ENCODE results near the gene SLX9. TPM values are rescaled to one million over a fixed set of nuclear protein-coding genes. Genes with fewer than 3 reads are reported as not detected.

The SLX9 gene
- polyA plus RNA-seq, 1 donor (not counting 4 experiments of a cell fraction or from before 2014, with no cell fraction given), result 21.8 TPM

DNA sequence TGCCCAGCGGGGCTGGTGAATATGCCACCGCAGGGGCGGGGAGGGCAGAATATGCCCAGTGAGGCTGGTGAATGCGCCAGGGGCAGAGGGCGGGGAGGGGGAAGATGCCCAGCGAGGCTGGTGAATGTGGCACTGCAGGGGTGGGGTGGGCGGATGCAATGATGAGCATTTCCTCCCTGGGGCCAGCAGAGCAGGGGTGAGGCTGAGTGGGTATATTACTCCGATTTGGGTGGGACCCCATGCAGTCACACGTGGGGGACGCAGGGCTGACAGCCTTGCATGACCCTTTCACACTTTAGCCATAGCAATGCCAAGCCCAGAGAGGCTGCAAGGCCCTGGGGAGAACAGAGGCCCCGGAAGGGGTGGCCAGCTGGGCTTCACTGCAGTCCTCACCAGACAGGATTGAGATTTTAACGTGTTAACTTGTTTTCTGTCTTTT, 9.3 kb upstream of the SLX9 start:
- H3K27ac ChIP-seq (ENCODE audit: control insufficient read depth, insufficient read depth, low read length), result no peak overlapping the region
- H3K36me3 ChIP-seq (ENCODE audit: control insufficient read depth in 2 of 2, extremely low read depth in 1 of 2, insufficient read depth in 2 of 2, low read length in 2 of 2), result no peaks in the 10 kb centered on the region
- H3K9me1 ChIP-seq (ENCODE audit: control insufficient read depth, extremely low read depth, insufficient read depth, low read length), result no peaks in the 10 kb centered on the region
- dilution Hi-C loops (cut with MboI; ENCODE audit: extremely low pct_ligation_motif_present, low sequenced_read_pairs), result no loop called here
- H2AFZ ChIP-seq (ENCODE audit: control insufficient read depth, low read length), result no peak overlapping the region
- no peaks in the 10 kb centered on the region for H3K9me3 ChIP-seq (ENCODE audit: control insufficient read depth, low read depth, low read length)
- H3K27me3 ChIP-seq (ENCODE audit: control insufficient read depth, extremely low read depth, insufficient read depth, low read length), result peaks cover 24% of the 10 kb centered on the region
- TF ChIP-seq, protein P1, sequence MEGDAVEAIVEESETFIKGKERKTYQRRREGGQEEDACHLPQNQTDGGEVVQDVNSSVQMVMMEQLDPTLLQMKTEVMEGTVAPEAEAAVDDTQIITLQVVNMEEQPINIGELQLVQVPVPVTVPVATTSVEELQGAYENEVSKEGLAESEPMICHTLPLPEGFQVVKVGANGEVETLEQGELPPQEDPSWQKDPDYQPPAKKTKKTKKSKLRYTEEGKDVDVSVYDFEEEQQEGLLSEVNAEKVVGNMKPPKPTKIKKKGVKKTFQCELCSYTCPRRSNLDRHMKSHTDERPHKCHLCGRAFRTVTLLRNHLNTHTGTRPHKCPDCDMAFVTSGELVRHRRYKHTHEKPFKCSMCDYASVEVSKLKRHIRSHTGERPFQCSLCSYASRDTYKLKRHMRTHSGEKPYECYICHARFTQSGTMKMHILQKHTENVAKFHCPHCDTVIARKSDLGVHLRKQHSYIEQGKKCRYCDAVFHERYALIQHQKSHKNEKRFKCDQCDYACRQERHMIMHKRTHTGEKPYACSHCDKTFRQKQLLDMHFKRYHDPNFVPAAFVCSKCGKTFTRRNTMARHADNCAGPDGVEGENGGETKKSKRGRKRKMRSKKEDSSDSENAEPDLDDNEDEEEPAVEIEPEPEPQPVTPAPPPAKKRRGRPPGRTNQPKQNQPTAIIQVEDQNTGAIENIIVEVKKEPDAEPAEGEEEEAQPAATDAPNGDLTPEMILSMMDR (optimal IDR thresholded peaks at IDR 0.05 in 1 of 3, IDR thresholded peaks at IDR 0.05 in 1 of 3, conservative IDR thresholded peaks at IDR 0.05 in 1 of 3; ENCODE audit: extremely low read depth in 1 of 3, insufficient read depth in 2 of 3, low read length in 3 of 3), result no peak
- no peak for TF ChIP-seq EZH2 (IDR thresholded peaks at IDR 0.05; ENCODE audit: low read length)
- H3K4me2 ChIP-seq (ENCODE audit: control insufficient read depth, extremely low read depth, insufficient read depth, low read depth, low read length), result no peak overlapping the region
- no peak overlapping the region for H3K4me3 ChIP-seq (ENCODE audit: control insufficient read depth in 2 of 3, extremely low read depth in 1 of 3, insufficient read depth in 2 of 3, low read depth in 1 of 3, low read length in 3 of 3)
- no peak overlapping the region for H3K9ac ChIP-seq (ENCODE audit: control insufficient read depth, extremely low read depth, insufficient read depth, low read length)
- no peaks in the 10 kb centered on the region for H4K20me1 ChIP-seq (ENCODE audit: control insufficient read depth, extremely low read depth, insufficient read depth, low read length)
- H3K4me1 ChIP-seq (ENCODE audit: control insufficient read depth, extremely low read depth, insufficient read depth, low read length), result peaks cover 48% of the 10 kb centered on the region
- no peaks in the 10 kb centered on the region for H3K79me2 ChIP-seq (ENCODE audit: control insufficient read depth, insufficient read depth, low read length)
- DNase-seq (ENCODE audit: low read depth, low spot score) (no peak), FAIRE-seq (no peak)

DNA sequence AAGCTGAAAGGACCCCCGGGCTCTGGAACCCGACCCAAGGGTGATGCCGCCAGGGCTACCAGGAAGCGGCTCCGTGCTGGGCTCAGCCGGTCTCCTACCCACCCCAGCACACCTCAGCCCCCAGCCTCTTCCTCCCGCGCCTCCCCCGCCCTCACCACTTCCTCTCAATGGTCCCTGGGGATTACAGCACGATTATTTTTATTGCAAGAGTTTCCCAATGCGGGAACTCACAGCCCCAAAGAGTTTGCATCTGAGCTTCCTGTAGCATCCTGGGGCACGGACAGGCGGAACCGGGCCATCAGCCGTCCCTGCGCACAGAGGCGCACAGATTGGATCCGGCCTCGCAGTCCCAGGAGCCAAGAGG, 8.7 kb upstream of the SLX9 start:
- Histone ChIP-seq H3K9me1 (ENCODE audit: control insufficient read depth, extremely low read depth, insufficient read depth, low read length) (no peaks in the 10 kb centered on the region), H3K27ac (ENCODE audit: control insufficient read depth, insufficient read depth, low read length) (no peak overlapping the region), H3K4me1 (ENCODE audit: control insufficient read depth, extremely low read depth, insufficient read depth, low read length) (peaks cover 45% of the 10 kb centered on the region), H3K36me3 (ENCODE audit: control insufficient read depth in 2 of 2, extremely low read depth in 1 of 2, insufficient read depth in 2 of 2, low read length in 2 of 2) (no peaks in the 10 kb centered on the region), H4K20me1 (ENCODE audit: control insufficient read depth, extremely low read depth, insufficient read depth, low read length) (no peaks in the 10 kb centered on the region), H3K4me2 (ENCODE audit: control insufficient read depth, extremely low read depth, insufficient read depth, low read depth, low read length) (peak overlapping the region; percentile 54), H2AFZ (ENCODE audit: control insufficient read depth, low read length) (no peak overlapping the region), H3K4me3 (ENCODE audit: control insufficient read depth in 2 of 3, extremely low read depth in 1 of 3, insufficient read depth in 2 of 3, low read depth in 1 of 3, low read length in 3 of 3) (no peak overlapping the region), H3K27me3 (ENCODE audit: control insufficient read depth, extremely low read depth, insufficient read depth, low read length) (peaks cover 24% of the 10 kb centered on the region), H3K9me3 (ENCODE audit: control insufficient read depth, low read depth, low read length) (no peaks in the 10 kb centered on the region), H3K9ac (ENCODE audit: control insufficient read depth, extremely low read depth, insufficient read depth, low read length) (no peak overlapping the region), H3K79me2 (ENCODE audit: control insufficient read depth, insufficient read depth, low read length) (no peaks in the 10 kb centered on the region)
- DNase-seq (ENCODE audit: low read depth, low spot score) (no peak), FAIRE-seq (no peak)
- dilution Hi-C loops (cut with MboI; ENCODE audit: extremely low pct_ligation_motif_present, low sequenced_read_pairs), result no loop called here
- TF ChIP-seq, protein P1 (optimal IDR thresholded peaks at IDR 0.05 in 1 of 3, IDR thresholded peaks at IDR 0.05 in 1 of 3, conservative IDR thresholded peaks at IDR 0.05 in 1 of 3; ENCODE audit: extremely low read depth in 1 of 3, insufficient read depth in 2 of 3, low read length in 3 of 3), result no peak
- no peak for TF ChIP-seq EZH2 (IDR thresholded peaks at IDR 0.05; ENCODE audit: low read length)

All from keratinocyte (primary cell).